Sigmoid colon (tissue), 7 donors: ENCODE data around the gene KCNH1. TPM values are rescaled to one million over a fixed set of nuclear protein-coding genes. Genes with fewer than 3 reads are reported as not detected.

Experiments
- DNase-seq: peaks from one replicate; pipeline ENCODE4 v3.0.0-alpha.2; 2019
- H3K27ac ChIP-seq, 4 donors: fragments of 200-600 bp; sonication (generic); one replicate each; pipeline ENCODE4 v1.5.1; 2016 to 2019; ENCODE audit warnings: mild to moderate bottlenecking in 1 of 4
- H3K27me3 ChIP-seq, 3 donors: fragments of 200-600 bp; sonication (generic); one replicate each; pipeline ENCODE4 v1.5.1; 2019; ENCODE audit warnings: mild to moderate bottlenecking in 1 of 3
- H3K36me3 ChIP-seq, 4 donors: fragments of 200-600 bp; sonication (generic); one replicate each; pipeline ENCODE4 v1.5.1; 2016 to 2019
- H3K4me1 ChIP-seq, 4 donors: fragments of 200-600 bp; sonication (generic); one replicate each; pipeline ENCODE4 v1.5.1; 2017 to 2019
- H3K4me3 ChIP-seq, 4 donors: fragments of 200-600 bp; sonication (generic); one replicate each; pipeline ENCODE4 v1.5.1; 2017 to 2019; ENCODE audit warnings: mild to moderate bottlenecking in 2 of 4, moderate library complexity in 1 of 4
- H3K9me3 ChIP-seq, 4 donors: fragments of 200-600 bp in 3 of 4; sonication (generic) in 3 of 4; one replicate each; pipeline versions ENCODE4 v1.5.1 to v1.6.1; 2013 to 2019
- EP300 ChIP-seq, 4 donors: sonication (generic); formaldehyde crosslinking; IDR thresholded peaks; one replicate each; pipeline ENCODE4 v1.6.1; 2017; ENCODE audit warnings: antibody characterized with exemption in 4 of 4
- POLR2A ChIP-seq, 2 donors: fragments of 450-650 bp; IDR thresholded peaks; one replicate each; pipeline ENCODE4 v1.6.1; 2016; ENCODE audit warnings: antibody characterized with exemption in 2 of 2, mild to moderate bottlenecking in 2 of 2, moderate library complexity in 2 of 2
- POLR2AphosphoS5 ChIP-seq, 4 donors: sonication (generic); formaldehyde crosslinking; IDR thresholded peaks; one replicate each; pipeline ENCODE4 v1.6.1; 2017; ENCODE audit warnings: antibody characterized with exemption in 4 of 4
- WGBS, 2 donors: extraction: QIAGEN DNeasy Blood & Tissue Kit; methylation state at CpG; one replicate each; pipeline ENCODE4 v1.1.7; 2013; 5-methylcytosine and 5-hydroxymethylcytosine counted together
- intact Hi-C: fragments of 100-400 bp; cut with DNase I; formaldehyde crosslinking; loops from one replicate; pipeline ENCODE4 v1.15.1; 2023
- polyA plus RNA-seq, 3 donors: library from polyadenylated mRNA; stranded (reverse); fragments of 200-250 nt; gene quantifications; one replicate each; pipeline ENCODE4 v1.2.3, GENCODE V29; 2013
- total RNA-seq, 4 donors: library from RNA; depleted of rRNA; stranded (reverse); fragments of >200 nt; gene quantifications; one replicate each; pipeline ENCODE4 v1.1.0, GENCODE V29; 2016
- TF ChIP-seq, protein P1 (sequence below), 4 experiments: fragments of 450-650 bp in 3 of 4; fragments of 200-600 bp in 1 of 4; IDR thresholded peaks; one replicate each; pipeline ENCODE4 v1.5.1; 2016 to 2019; ENCODE audit warnings: antibody characterized with exemption in 4 of 4, mild to moderate bottlenecking in 3 of 4, moderate library complexity in 2 of 4
- donor health status: healthy with polysubstance abuse.
- donor health status: Bipolar disorder and iron deficiency.
- donor health status: healthy.

The KCNH1 gene
- total and polyA plus RNA-seq, 7 donors: 0.23 to 3.1 (median 0.55) TPM; not detected in 2

DNA sequence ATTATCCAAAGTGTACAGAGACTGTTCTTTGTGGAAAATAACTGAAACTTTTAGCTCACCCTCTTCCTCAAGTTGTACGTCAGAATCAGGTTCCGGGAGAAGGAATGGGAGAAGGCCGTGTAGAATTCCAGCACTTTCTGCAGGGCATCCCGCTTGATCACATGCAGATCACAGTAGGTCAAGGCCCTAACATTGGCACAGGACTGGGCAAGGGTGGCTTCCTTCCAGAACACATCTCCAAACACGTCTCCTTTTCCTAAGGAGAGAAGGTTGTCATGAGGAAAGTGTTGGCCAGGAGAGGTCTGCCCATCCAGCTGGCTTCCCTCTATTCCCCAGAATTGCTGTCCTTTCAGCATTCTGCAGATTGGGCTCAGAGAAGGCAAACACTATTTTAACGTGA lies 358.7 kb downstream of the KCNH1 start:
- no peak overlapping the region for H3K4me3 ChIP-seq
- H3K27me3 ChIP-seq: no peaks in the 10 kb centered on the region
- no peak for DNase-seq
- TF ChIP-seq, protein P1, sequence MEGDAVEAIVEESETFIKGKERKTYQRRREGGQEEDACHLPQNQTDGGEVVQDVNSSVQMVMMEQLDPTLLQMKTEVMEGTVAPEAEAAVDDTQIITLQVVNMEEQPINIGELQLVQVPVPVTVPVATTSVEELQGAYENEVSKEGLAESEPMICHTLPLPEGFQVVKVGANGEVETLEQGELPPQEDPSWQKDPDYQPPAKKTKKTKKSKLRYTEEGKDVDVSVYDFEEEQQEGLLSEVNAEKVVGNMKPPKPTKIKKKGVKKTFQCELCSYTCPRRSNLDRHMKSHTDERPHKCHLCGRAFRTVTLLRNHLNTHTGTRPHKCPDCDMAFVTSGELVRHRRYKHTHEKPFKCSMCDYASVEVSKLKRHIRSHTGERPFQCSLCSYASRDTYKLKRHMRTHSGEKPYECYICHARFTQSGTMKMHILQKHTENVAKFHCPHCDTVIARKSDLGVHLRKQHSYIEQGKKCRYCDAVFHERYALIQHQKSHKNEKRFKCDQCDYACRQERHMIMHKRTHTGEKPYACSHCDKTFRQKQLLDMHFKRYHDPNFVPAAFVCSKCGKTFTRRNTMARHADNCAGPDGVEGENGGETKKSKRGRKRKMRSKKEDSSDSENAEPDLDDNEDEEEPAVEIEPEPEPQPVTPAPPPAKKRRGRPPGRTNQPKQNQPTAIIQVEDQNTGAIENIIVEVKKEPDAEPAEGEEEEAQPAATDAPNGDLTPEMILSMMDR (IDR thresholded peaks at IDR 0.05): no peak
- TF ChIP-seq POLR2AphosphoS5 (IDR thresholded peaks at IDR 0.05) (no peak), POLR2A (IDR thresholded peaks at IDR 0.05) (no peak), EP300 (IDR thresholded peaks at IDR 0.05) (no peak)
- no peaks in the 10 kb centered on the region for H3K36me3 ChIP-seq
- no peak overlapping the region for H3K27ac ChIP-seq
- intact Hi-C loops: no loop called here
- H3K4me1 ChIP-seq: no peaks in the 10 kb centered on the region
- WGBS, 2 donors: 73 to 77% methylated on average over 6 of the region's 6 CpGs
- no peaks in the 10 kb centered on the region for H3K9me3 ChIP-seq

DNA sequence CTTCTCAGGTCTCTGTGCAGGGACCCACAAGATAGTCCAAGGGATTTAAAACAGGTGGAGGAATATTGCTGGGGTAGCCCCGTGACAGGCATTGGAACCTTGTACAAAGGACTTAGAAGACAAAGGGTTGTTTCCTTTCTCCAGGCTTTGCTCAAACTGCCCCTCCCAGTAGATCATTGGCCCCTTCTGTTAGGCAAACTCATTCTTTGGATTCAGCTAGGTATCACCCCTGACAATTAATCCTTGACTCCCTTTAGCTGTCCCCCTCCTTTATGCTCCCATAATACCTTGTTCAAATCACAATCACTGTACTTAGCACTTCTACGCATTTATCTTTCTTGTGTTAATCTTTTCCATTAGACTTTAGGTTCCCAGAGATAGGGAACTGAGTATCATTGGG lies 360.5 kb downstream of the KCNH1 start:
- Histone ChIP-seq H3K9me3 (no peaks in the 10 kb centered on the region), H3K4me1 (no peaks in the 10 kb centered on the region), H3K27me3 (no peaks in the 10 kb centered on the region), H3K27ac (no peak overlapping the region), H3K36me3 (no peaks in the 10 kb centered on the region), H3K4me3 (no peak overlapping the region)
- no peak for TF ChIP-seq POLR2A (IDR thresholded peaks at IDR 0.05)
- TF ChIP-seq, protein P1 (IDR thresholded peaks at IDR 0.05): no peak
- no peak for TF ChIP-seq POLR2AphosphoS5 (IDR thresholded peaks at IDR 0.05)
- no peak for TF ChIP-seq EP300 (IDR thresholded peaks at IDR 0.05)
- intact Hi-C loops: no loop called here
- no peak for DNase-seq
- WGBS, 2 donors: 67 to 75% methylated on average over 2 of the region's 2 CpGs

DNA sequence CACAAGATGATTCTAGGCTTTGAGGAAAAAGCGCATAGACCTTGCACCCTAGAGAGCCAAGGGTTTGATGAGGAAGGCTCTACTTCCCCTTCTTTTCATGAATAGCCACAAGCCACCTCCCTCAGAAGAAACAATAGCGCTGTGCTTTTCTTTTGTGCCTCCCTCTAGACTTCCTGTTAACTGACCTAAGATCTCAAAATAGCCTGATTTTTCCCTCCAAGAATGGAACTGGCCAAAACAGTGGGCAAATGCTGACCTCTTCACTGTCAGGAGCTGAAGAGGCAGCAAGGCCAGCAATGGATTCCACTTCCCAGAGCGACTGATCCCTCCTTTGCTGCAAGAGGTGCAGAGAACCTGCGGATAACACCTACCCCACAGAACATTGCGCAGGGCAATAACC lies 362.8 kb downstream of the KCNH1 start:
- TF ChIP-seq, protein P1 (IDR thresholded peaks at IDR 0.05): no peak
- no peak for TF ChIP-seq EP300 (IDR thresholded peaks at IDR 0.05)
- no peak for TF ChIP-seq POLR2A (IDR thresholded peaks at IDR 0.05)
- no peak for TF ChIP-seq POLR2AphosphoS5 (IDR thresholded peaks at IDR 0.05)
- WGBS, 2 donors: 61 to 75% methylated on average over 5 of the region's 5 CpGs

DNA sequence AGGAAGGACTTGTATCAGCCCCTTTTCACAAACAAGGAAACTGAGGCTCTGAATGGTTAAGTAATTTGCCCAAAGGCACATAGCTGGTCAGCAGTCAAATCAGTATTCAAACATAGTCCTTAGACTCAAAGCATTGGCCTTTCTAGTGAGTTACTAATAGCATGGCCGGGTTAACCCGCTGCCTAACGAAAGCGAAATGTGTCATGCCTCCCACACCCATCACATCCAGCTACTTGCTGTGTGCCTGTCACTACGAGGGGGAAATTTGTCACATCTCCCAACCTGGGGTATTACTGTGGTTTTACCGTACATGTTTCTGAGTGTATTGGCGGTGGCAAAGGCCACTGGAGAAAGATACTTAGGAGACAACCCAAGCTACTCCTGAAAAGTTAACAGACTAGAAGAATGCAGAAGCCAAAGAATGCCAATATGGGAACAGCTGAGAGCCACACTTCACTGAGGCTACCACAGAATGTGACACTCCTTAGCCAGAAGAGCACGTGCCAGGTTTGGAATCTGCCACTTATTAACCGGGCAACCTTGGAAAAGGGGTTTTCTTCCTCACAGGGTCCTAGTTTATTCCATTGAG lies 363.5 kb downstream of the KCNH1 start:
- TF ChIP-seq POLR2A (IDR thresholded peaks at IDR 0.05) (no peak), EP300 (IDR thresholded peaks at IDR 0.05) (no peak), POLR2AphosphoS5 (IDR thresholded peaks at IDR 0.05) (no peak)
- TF ChIP-seq, protein P1 (IDR thresholded peaks at IDR 0.05): no peak
- no peaks in the 10 kb centered on the region for H3K36me3 ChIP-seq
- no peak for DNase-seq
- H3K4me1 ChIP-seq: no peaks in the 10 kb centered on the region
- no peaks in the 10 kb centered on the region for H3K9me3 ChIP-seq
- intact Hi-C loops: no loop called here
- 85 to 90% methylated on average over 9 of the region's 9 CpGs for WGBS, 2 donors
- H3K27ac ChIP-seq: no peak overlapping the region
- no peak overlapping the region for H3K4me3 ChIP-seq
- H3K27me3 ChIP-seq: no peaks in the 10 kb centered on the region

More for the DNA sequence above, 362.8 kb downstream of the KCNH1 start:
- intact Hi-C loops: no loop called here
- Histone ChIP-seq H3K36me3 (no peaks in the 10 kb centered on the region), H3K4me3 (no peak overlapping the region), H3K9me3 (no peaks in the 10 kb centered on the region), H3K4me1 (no peaks in the 10 kb centered on the region), H3K27me3 (no peaks in the 10 kb centered on the region), H3K27ac (no peak overlapping the region)
- DNase-seq: no peak

DNA sequence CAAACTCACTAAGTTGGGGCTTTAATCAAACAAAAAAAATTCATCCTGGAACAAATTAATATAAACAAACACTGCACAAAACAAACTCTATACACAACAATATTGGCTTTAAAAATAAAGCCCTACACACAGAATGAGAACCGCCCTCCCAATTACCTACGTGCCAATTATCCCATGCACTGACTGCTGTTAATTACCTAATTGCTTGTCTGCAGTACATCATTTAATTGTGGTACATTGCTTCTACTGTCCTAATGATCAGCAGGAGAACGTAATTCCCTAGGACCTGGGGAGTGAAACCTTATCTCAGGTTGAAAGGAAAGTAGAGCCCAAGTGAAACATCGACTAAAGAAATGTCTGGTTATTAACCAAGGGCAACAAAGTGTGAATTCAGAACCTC lies 364.5 kb downstream of the KCNH1 start:
- no peaks in the 10 kb centered on the region for H3K36me3 ChIP-seq
- 46 to 78% methylated on average over 4 of the region's 4 CpGs for WGBS, 2 donors
- DNase-seq: no peak
- H3K4me3 ChIP-seq: no peak overlapping the region
- no peaks in the 10 kb centered on the region for H3K9me3 ChIP-seq
- intact Hi-C loops: no loop called here
- H3K4me1 ChIP-seq: no peaks in the 10 kb centered on the region
- TF ChIP-seq EP300 (IDR thresholded peaks at IDR 0.05) (no peak), POLR2AphosphoS5 (IDR thresholded peaks at IDR 0.05) (no peak), POLR2A (IDR thresholded peaks at IDR 0.05) (no peak)
- TF ChIP-seq, protein P1 (IDR thresholded peaks at IDR 0.05): no peak
- no peak overlapping the region for H3K27ac ChIP-seq
- no peaks in the 10 kb centered on the region for H3K27me3 ChIP-seq
